Cerebellar cortex (tissue), 1 donor: ENCODE measurements around the gene ZNF568.

ENCODE experiments used
- DNase-seq: peaks from one replicate; pipeline ENCODE4 v3.0.0-alpha.2; 2015; ENCODE audit warnings: low spot score

ZNF568 gene

GRCh38 chr19:36915992-36916830, at the start of gene ZNF568, which contains the start of gene ZNF829:
Gene ZNF568 (plus strand): TSS chr19:36916332. CDS start chr19:36922771, 6,439 bp downstream.
Gene ZNF829 (minus strand): TSS chr19:36916291. CDS start chr19:36915167, 1,124 bp downstream.
- peak; percentile 85 for DNase-seq

DNA sequence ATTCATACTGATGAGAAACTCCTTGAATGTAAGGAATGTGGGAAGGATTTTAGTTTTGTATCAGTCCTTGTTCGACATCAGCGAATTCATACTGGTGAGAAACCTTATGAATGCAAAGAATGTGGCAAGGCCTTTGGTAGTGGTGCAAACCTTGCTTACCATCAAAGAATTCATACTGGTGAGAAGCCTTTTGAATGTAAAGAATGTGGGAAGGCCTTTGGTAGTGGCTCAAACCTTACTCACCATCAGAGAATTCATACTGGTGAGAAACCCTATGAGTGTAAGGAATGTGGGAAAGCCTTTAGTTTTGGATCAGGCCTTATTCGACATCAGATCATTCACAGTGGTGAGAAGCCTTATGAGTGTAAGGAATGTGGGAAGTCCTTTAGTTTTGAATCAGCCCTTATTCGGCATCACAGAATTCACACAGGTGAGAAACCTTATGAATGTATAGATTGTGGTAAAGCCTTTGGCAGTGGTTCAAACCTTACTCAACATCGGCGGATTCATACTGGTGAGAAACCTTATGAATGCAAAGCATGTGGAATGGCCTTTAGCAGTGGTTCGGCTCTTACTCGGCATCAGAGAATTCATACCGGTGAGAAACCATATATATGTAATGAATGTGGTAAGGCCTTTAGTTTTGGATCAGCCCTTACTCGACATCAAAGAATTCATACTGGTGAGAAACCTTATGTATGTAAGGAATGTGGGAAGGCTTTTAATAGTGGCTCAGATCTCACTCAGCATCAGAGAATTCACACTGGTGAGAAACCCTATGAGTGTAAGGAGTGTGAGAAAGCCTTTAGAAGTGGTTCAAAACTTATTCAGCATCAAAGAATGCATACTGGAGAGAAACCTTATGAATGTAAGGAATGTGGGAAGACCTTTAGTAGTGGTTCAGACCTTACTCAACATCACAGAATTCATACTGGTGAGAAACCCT, 38.9 kb upstream of the ZNF568 start:
- no peak for DNase-seq

DNA sequence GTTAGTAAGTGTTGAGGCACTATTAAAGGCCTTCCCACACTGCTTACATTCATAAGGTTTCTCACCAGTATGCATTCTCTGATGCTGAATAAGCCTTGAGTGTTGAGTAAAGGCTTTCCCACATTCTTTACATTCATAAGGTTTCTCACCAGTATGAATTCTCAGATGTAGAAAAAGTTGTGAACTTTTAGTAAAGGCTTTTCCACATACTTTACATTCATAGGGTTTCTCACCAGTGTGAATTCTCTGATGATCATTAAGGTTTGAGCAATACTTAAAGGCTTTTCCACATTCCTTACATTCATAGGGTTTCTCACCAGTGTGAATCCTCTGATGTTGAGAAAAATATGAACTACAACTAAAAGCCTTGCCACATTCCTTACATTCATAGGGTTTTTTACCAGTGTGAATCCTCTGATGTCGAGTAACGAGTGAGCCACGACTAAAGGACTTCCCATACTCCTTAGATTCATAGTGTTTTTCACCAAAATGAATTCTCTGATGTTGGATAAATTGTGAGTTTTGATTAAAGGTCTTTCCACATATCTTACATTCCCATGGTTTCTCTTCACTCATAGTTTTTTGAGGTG, 24.3 kb upstream of the ZNF568 start:
- DNase-seq, result no peak

GRCh38 chr19:36894849-36895383, 21.2 kb upstream of the ZNF568 start:
- DNase-seq, result no peak

- no peak for DNase-seq
Observed at GRCh38 chr19:36898422-36898821, 17.7 kb upstream of the ZNF568 start.

GRCh38 chr19:36916991-36917390, 859 bp downstream of the ZNF568 start:
- peak; percentile 19 for DNase-seq

DNA sequence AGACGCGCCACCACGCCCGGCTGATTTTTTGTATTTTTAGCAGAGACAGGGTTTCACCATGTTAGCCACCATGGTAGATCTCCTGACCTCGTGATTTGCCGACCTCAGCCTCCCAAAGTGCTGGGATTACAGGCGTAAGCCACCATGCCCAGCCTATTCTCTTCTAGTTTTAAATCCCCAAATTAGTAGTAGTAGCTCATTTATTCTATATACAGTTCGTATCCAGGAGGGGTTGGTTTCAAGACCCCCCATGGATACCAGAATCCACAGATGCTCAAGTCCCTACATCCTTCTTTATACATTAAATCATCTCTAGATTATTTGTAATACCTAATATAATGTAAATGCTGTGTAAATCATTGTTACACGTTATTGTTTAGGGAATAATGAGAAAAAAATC, 2.0 kb downstream of the ZNF568 start:
- DNase-seq, result no peak

DNA sequence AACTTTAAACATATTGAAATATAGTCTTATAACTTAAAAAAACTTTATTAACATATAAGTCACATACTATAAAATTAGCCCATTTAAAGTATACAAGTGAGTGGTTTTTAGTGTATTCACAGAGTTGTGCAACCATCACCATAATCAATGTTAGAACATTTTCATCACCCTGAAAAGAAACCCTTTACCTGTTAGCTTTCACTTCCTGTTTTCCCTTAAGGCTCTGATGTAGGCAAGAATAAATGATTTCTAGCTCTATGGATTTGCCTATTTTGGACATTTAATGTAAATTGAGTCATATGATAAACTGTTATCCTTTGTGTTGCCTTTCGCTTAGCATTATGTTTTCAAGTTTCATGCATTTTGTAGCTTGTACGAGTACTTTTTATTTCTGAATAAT, 15.6 kb downstream of the ZNF568 start:
- no peak for DNase-seq

DNA sequence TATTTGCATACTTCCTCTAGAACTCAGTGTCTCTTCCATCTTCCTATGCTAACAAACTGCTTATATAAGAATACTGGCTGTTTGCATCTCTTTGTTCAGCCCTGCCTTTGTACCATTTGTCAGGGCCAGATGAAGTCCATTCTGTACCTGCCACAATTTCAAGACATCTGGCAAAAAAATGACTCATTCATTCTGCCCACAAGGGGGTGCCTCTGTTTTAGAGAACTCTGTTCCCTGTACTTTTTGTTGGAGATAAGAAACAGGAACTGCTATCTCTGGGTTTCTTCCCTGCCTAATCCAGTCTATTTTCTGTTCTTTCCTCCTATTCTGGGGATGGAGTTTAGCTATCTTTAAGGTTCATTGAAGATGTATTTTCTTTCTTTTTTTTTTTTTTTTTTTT, 23.0 kb downstream of the ZNF568 start:
- DNase-seq, result no peak

DNA sequence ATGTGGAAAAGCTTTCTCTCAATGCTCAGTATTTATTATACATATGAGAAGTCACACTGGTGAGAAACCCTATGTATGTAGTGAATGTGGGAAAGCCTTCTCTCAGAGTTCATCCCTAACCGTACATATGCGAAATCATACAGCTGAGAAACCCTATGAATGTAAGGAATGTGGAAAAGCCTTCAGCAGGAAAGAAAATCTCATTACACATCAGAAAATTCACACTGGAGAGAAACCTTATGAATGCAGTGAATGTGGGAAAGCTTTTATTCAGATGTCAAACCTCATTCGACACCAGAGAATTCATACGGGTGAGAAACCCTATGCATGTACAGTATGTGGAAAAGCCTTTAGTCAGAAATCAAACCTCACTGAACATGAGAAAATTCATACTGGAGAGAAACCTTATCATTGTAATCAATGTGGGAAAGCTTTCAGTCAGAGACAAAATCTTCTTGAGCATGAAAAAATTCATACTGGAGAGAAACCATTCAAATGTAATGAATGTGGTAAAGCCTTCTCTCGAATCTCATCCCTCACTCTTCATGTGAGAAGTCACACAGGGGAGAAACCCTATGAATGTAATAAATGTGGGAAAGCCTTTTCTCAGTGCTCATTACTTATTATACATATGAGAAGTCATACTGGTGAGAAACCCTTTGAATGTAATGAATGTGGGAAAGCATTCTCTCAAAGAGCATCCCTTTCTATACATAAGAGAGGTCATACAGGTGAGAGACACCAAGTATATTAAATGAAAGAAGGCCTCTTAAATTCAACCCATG, 34.4 kb downstream of the ZNF568 start:
- DNase-seq, result no peak

GRCh38 chr19:36962346-36962745, 46.2 kb downstream of the ZNF568 start:
- DNase-seq, result no peak

DNA sequence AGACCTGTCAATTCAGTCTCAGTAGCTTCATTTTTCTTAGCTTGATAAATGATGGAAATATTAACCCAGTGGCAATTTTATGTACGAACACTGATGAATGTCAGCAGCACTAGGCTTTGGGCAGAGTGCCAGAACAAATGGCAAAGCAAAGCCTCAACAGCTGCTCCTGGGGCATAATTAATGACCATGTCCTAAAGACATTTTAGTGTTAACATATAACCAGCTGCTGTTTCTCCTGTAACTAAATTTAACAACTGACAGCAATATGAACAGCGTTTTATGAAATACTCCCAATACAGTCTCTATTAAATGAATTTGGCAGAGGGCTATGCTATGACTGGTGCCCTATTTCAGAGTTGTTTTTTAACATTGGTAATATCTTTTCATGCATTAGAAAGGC, 47.1 kb downstream of the ZNF568 start:
- DNase-seq, result no peak

DNA sequence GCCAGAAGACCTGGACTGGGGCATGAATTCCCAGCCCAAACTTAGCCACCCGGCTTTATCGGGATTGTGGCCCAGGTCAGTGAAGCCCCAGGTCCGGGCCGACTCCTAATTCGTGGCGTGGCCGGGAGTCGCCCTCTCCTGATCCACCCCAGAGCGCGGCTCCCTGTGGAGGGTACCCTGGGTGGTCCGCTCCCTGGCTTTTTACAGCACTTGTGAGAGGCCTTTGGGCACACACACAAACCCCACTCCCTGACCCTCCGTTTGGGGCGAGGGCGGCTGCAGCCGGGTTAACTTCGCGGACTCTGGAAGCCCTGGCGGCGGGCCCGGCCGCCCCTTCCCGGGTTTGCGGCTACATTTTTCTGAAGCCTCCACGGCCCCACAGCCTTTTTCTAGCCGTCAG, 56.4 kb downstream of the ZNF568 start:
- no peak for DNase-seq

DNA sequence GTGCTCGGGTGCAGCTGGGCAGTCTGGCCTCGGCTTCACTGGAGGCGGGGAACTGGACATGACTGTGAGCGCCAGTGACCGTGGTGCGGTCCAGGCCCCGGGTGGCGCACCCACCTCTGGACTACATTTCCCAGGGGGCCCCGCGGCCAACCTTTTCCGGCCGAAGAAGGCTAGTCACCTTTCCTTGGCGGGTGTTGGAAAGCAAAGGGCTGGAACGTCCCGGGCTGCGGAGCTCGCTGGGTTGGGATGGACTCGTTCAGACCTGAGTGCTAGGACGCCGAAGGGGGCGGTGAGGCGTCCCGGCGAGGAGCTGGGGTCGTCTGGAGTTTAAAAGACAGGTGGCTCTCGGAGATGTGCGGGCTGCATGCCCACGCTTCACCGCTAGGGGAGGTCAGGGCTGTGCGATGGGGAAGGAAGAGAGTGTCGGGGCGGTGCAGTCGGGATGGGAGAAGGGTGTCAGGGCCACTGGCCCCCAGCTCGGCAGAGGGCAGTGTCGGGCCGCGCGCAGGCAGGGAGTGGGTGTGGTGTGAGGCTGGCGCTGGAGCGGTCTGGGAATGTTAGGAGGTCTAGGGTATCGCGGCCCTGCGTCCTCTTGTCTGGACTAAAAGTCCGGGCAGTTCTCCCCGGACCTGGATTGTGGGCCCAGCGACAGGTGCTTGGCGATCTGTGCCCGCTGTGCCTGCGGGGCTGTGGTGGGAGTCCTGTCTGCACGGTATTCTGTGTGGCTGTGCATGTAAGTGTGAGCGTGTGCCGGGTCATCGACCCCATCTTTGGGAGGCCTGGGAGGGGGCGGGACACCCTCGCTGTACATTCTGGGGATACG, 57.1 kb downstream of the ZNF568 start:
- DNase-seq, result peak; percentile 84

GRCh38 chr19:36973844-36974195, 57.7 kb downstream of the ZNF568 start:
- no peak for DNase-seq

DNA sequence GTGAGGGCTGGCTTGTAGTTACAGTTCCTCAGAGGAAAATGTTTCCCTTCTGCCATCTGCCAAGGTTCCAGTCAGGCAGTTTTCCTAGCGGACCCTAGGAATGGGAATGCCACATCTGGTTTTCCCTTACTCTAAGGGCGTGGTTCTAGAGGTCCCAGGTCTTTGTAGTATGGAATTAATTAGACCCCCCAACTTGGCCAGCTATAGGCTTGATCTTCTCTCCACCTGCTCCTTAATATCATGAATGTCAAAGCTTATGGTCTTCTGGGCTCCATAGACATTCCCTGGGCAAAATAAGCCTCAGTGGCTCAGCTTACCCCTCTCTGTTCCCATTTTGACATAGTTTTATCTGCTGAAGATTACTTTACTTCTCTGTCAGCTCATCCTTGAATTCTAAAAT, 70.0 kb downstream of the ZNF568 start:
- no peak for DNase-seq

- no peak for DNase-seq
Observed at GRCh38 chr19:36986601-36987000, 70.5 kb downstream of the ZNF568 start.

- no peak for DNase-seq
Observed at GRCh38 chr19:36987091-36987490, 71.0 kb downstream of the ZNF568 start.

- no peak for DNase-seq
Observed at GRCh38 chr19:36997152-36997842, 81.2 kb downstream of the ZNF568 start.

DNA sequence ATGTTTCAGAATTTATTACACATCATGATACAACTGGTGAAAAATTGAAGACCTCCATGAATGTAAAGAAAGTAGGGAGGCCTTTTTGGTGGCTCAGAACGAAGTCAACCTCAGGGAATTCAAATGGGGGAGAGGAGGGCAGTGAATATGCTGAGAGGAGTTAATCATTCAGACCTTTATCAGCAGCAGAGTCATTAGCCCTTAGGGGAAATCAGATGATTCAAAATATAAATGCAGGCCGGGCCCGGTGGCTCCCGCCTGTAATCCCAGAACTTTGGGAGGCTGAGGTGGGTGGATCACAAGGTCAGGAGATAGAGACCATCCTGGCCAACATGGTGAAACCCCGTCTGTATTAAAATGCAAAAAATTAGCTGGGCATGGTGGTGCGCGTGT, 81.7 kb downstream of the ZNF568 start:
- no peak for DNase-seq
